ENCODE measurements around the gene TJP1.

- TF ChIP-seq GATA2 (IDR thresholded peaks at IDR 0.05; ENCODE audit: low read depth, low read length), result no peak
- TF ChIP-seq GATA3 (IDR thresholded peaks at IDR 0.05; ENCODE audit: low read depth, low read length), result no peak
Observed at GRCh38 chr15:29692527-29692926, 129.7 kb downstream of the TJP1 start.
